ENCODE measurements around the gene RFX2.
A peak's percentile ranks its signal among the peaks of the same experiment; 100 is the strongest.

RFX2 gene

GRCh38 chr19:5976768-5977167, 133.5 kb downstream of the RFX2 start:
- H3K27ac ChIP-seq, result no peak overlapping the region
- peak overlapping the region; percentile 90 for H3K4me3 ChIP-seq
- TF ChIP-seq, protein P1, sequence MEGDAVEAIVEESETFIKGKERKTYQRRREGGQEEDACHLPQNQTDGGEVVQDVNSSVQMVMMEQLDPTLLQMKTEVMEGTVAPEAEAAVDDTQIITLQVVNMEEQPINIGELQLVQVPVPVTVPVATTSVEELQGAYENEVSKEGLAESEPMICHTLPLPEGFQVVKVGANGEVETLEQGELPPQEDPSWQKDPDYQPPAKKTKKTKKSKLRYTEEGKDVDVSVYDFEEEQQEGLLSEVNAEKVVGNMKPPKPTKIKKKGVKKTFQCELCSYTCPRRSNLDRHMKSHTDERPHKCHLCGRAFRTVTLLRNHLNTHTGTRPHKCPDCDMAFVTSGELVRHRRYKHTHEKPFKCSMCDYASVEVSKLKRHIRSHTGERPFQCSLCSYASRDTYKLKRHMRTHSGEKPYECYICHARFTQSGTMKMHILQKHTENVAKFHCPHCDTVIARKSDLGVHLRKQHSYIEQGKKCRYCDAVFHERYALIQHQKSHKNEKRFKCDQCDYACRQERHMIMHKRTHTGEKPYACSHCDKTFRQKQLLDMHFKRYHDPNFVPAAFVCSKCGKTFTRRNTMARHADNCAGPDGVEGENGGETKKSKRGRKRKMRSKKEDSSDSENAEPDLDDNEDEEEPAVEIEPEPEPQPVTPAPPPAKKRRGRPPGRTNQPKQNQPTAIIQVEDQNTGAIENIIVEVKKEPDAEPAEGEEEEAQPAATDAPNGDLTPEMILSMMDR (IDR thresholded peaks at IDR 0.05), result no peak
- no peak for DNase-seq (ENCODE audit: low spot score)

GRCh38 chr19:5975388-5975728, 134.9 kb downstream of the RFX2 start:
- no peak overlapping the region for H3K27ac ChIP-seq
- H3K4me3 ChIP-seq, result no peak overlapping the region
- TF ChIP-seq, protein P1 (IDR thresholded peaks at IDR 0.05), result no peak
- DNase-seq (ENCODE audit: low spot score), result no peak

DNA sequence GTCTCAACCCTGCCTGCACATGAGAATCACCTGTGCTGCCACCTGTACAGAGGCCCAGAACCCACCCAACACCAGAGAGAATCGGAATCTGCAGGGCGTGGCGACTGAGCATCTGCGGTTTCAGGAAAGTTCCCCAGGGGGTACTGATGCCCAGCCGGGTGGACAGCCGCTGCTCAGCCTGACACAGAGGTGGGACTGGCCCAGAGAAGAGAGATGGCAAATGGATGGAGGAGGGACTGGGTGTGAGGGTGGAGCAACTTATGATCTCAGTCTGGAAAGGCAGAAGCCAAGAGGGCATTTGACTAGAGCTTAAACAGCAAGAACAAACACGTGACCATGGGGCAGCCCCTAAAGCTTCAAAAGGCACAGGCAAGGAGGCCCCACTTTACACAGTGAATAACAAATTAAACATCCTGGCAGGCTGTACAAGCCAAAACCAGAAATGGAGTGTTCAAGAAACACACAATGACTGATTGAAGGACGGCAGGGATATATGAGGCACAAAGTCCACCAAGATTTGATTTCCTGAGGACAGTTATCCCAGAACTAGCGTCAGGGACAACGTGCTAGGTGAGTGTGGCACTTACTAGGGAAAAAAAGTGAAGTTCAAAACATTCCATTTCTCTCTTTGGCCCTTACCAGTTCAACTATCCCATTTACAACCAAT, 135.4 kb downstream of the RFX2 start:
- DNase-seq (ENCODE audit: low spot score), result no peak
- TF ChIP-seq, protein P1 (IDR thresholded peaks at IDR 0.05), result no peak
- Histone ChIP-seq H3K4me3 (no peak overlapping the region), H3K27ac (no peak overlapping the region)

GRCh38 chr19:5973867-5974635, 136.2 kb downstream of the RFX2 start:
- Histone ChIP-seq H3K4me3 (no peak overlapping the region), H3K27ac (no peak overlapping the region)
- no peak for DNase-seq (ENCODE audit: low spot score)
- TF ChIP-seq, protein P1 (IDR thresholded peaks at IDR 0.05), result no peak

GRCh38 chr19:5973376-5973775, 136.9 kb downstream of the RFX2 start:
- no peak for DNase-seq (ENCODE audit: low spot score)
- no peak overlapping the region for H3K27ac ChIP-seq
- TF ChIP-seq, protein P1 (IDR thresholded peaks at IDR 0.05), result no peak
- H3K4me3 ChIP-seq, result no peak overlapping the region

DNA sequence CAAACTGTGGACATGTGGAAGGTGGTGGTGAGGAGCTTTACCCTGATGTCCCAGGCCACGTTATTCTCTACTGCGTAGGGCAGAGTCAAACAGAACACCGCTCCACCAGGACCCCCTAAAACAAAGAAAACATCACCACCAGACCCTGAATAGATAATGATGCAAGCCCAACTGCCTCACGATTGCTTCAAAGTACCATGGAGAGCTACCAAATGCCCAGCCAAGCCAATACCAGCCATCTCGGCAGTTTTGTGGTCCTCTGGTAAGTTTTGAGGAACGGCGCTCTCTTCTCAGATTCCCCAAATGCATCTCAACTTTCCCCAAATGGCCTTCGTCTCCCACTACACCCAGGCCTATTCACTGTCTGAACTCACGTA, 138.0 kb downstream of the RFX2 start:
- no peak overlapping the region for H3K27ac ChIP-seq
- TF ChIP-seq, protein P1 (IDR thresholded peaks at IDR 0.05), result no peak
- no peak overlapping the region for H3K4me3 ChIP-seq
- DNase-seq (ENCODE audit: low spot score), result no peak
